A673 (cell line): ENCODE measurements around the gene PHC2. TPM values are rescaled to one million over a fixed set of nuclear protein-coding genes. Genes with fewer than 3 reads are reported as not detected.
A peak's percentile ranks its signal among the peaks of the same experiment; 100 is the strongest.

Source experiments
- BruUV-seq: library from RNA; stranded (reverse); fragments of 400-500 nt; replicated peaks from 2 replicates; lab custom pipeline; 2021; lab: Mats Ljungman, UMichigan
- CTCF ChIA-PET: fragments of 300-600 bp; sonication (Branson Sonifier 250); formaldehyde crosslinking; loops from one replicate; lab custom pipeline; 2022; ENCODE audit warnings: antibody characterized with exemption; lab: Charles Lee
- POLR2A ChIA-PET: fragments of 300-600 bp; sonication (Branson Sonifier 250); formaldehyde crosslinking; loops from one replicate; lab custom pipeline; 2022; ENCODE audit warnings: antibody characterized with exemption; ENCODE audit not compliant: low non-redundant PET; lab: Charles Lee
- DNase-seq: peaks from one replicate; pipeline ENCODE4 v3.0.0-alpha.2; 2015; ENCODE audit warnings: low spot score
- H3K27ac ChIP-seq: fragments of 200-600 bp; sonication (generic); 2 replicates; pipeline ENCODE4 v1.5.1; 2016; ENCODE audit warnings: mixed run types, low read depth, mild to moderate bottlenecking, mixed read lengths, antibody characterized with exemption, low read length; ENCODE audit not compliant: poor library complexity, severe bottlenecking
- H3K27me3 ChIP-seq: fragments of 200-600 bp; sonication (generic); replicated peaks from 2 replicates; pipeline ENCODE4 v1.6.1; 2017; ENCODE audit warnings: mixed run types, low read depth, mild to moderate bottlenecking, mixed read lengths, antibody characterized with exemption, low read length; ENCODE audit not compliant: insufficient read depth, poor library complexity
- H3K36me3 ChIP-seq: fragments of 200-600 bp; sonication (generic); 2 replicates; pipeline ENCODE4 v1.6.1; 2016; ENCODE audit warnings: mixed run types, mild to moderate bottlenecking, mixed read lengths, antibody characterized with exemption, low read length; ENCODE audit not compliant: insufficient read depth, poor library complexity, severe bottlenecking
- H3K4me1 ChIP-seq: fragments of 200-600 bp; sonication (generic); 2 replicates; pipeline ENCODE4 v1.6.1; 2017; ENCODE audit warnings: mixed run types, mild to moderate bottlenecking, mixed read lengths, antibody characterized with exemption, low read length; ENCODE audit not compliant: insufficient read depth, poor library complexity, severe bottlenecking
- H3K4me3 ChIP-seq: fragments of 200-600 bp; sonication (generic); 2 replicates; pipeline ENCODE4 v1.5.1; 2016; ENCODE audit warnings: low read depth, mixed run types, mild to moderate bottlenecking, mixed read lengths, low read length; ENCODE audit not compliant: poor library complexity, severe bottlenecking
- H3K9me3 ChIP-seq: fragments of 200-600 bp; sonication (generic); 2 replicates; pipeline ENCODE4 v1.6.1; 2016; ENCODE audit warnings: mixed run types, low read depth, mild to moderate bottlenecking, mixed read lengths, antibody characterized with exemption, low read length; ENCODE audit not compliant: poor library complexity, severe bottlenecking
- EZH2 ChIP-seq: fragments of 200-600 bp; sonication (generic); IDR thresholded peaks from 2 replicates; pipeline ENCODE4 v1.6.1; 2017; ENCODE audit warnings: borderline replicate concordance, low read depth, mild to moderate bottlenecking, mixed read lengths, antibody characterized with exemption, low read length; ENCODE audit not compliant: poor library complexity, severe bottlenecking
- intact Hi-C: fragments of 100-400 bp; cut with micrococcal nuclease; formaldehyde crosslinking; loops from one replicate; pipeline ENCODE4 v1.10.0; 2022; ENCODE audit not compliant: unreplicated experiment
- total RNA-seq: library from RNA; stranded (reverse); gene quantifications from 2 replicates; pipeline ENCODE4 v1.2.3, GENCODE V29; 2021
- TF ChIP-seq, protein P1 (sequence below): fragments of 300-800, 200-600 bp; sonication (generic); conservative IDR thresholded peaks from 2 replicates; pipeline ENCODE4 v1.5.1; 2017; ENCODE audit warnings: low read depth, mild to moderate bottlenecking, antibody characterized with exemption, low read length, moderate library complexity, mixed read lengths

The PHC2 gene
- total RNA-seq, 1 experiment from 2014 or later = 136 TPM

DNA sequence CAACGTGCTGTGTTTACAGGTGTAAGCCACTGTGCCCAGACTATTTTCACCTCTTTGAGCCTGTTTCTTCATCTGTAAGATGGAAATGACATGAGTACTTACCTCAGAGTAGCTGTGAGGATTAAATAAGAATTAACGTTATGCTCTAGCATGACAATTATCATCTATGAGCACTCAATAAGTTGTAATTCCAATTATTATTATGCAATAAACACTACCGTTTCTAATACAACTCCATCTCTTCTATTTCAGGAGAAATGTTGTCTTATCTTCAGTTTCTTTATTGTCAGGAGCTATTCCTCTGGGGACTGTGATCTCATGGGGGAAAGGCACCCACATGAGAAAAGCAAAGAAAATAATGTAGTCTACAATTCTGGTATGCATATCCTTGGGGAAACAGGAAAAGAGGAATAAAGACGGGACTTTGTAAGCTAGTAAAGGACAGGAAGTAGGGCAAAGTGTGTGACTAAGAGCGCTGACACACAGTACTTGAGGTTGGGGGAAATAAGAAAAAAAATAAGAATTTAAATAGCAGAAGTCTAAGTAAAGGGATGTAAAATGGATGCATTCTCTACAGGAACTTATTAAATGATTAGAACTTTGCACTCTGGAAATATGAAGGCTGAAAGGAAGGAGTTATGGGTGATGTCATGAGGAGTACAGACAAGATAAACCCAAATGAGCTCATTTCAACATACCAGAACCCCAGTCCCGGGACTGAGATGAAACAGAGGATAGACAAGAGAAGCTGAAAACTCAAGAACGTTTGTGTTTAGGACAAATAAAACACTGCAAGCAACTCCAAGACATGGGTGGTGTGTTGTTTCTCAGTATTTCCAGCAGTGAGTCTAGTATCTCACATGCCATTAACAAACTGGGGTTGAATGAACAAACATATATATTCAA, 9.8 kb downstream of the PHC2 start:
- H3K4me3 ChIP-seq = peak overlapping the region; percentile 9
- peak; percentile 92 for DNase-seq
- ChIA-PET POLR2A (interaction anchor here (0.7 kb wide), 2 partner anchors 8 to 71 kb away, joined by 3 to 4 read pairs; no protein-coding TSS in a partner anchor), CTCF (interaction anchor here (0.7 kb wide), 1 partner anchor 35 kb away, joined by 4 read pairs; no protein-coding TSS in a partner anchor)
- BruUV-seq = TSS peak; percentile 56
- peaks cover 37% of the 10 kb centered on the region for H3K4me1 ChIP-seq
- peaks cover 25% of the 10 kb centered on the region for H3K9me3 ChIP-seq
- peak overlapping the region; percentile 69 for H3K27ac ChIP-seq
- intact Hi-C loops = no loop called here
- peaks cover 6% of the 10 kb centered on the region for H3K36me3 ChIP-seq
- H3K27me3 ChIP-seq = no peaks in the 10 kb centered on the region
- no peak for TF ChIP-seq EZH2
- TF ChIP-seq, protein P1, sequence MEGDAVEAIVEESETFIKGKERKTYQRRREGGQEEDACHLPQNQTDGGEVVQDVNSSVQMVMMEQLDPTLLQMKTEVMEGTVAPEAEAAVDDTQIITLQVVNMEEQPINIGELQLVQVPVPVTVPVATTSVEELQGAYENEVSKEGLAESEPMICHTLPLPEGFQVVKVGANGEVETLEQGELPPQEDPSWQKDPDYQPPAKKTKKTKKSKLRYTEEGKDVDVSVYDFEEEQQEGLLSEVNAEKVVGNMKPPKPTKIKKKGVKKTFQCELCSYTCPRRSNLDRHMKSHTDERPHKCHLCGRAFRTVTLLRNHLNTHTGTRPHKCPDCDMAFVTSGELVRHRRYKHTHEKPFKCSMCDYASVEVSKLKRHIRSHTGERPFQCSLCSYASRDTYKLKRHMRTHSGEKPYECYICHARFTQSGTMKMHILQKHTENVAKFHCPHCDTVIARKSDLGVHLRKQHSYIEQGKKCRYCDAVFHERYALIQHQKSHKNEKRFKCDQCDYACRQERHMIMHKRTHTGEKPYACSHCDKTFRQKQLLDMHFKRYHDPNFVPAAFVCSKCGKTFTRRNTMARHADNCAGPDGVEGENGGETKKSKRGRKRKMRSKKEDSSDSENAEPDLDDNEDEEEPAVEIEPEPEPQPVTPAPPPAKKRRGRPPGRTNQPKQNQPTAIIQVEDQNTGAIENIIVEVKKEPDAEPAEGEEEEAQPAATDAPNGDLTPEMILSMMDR = no peak

DNA sequence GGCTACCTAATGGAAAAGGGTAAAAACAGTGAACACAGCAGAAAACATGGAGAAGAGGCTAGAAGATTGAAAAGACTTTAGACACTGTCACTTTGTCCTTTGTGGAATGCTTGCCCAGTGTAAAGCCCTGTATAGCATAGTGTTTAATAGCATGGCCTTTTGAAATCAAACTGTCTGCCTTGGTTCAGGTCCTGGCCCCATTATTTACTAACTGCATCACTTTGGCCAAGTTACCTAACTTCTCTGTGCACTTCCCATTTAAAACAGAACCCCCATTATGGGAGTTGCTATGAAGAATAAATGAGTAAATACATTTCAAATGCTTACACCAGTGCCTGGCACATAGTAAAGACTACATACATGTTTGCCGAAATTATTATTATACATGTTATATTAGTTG, 12.1 kb downstream of the PHC2 start:
- no peaks in the 10 kb centered on the region for H3K27me3 ChIP-seq
- intact Hi-C loops = no loop called here
- no TSS peak for BruUV-seq
- peaks cover 6% of the 10 kb centered on the region for H3K36me3 ChIP-seq
- no peak for DNase-seq
- H3K4me1 ChIP-seq = peaks cover 32% of the 10 kb centered on the region
- ChIA-PET POLR2A (interaction anchor here (0.7 kb wide), 1 partner anchor 76 kb away, joined by 4 read pairs; no protein-coding TSS in a partner anchor), CTCF (no interaction called here)
- TF ChIP-seq, protein P1 = no peak
- TF ChIP-seq EZH2 = no peak
- peaks cover 41% of the 10 kb centered on the region for H3K9me3 ChIP-seq
- H3K27ac ChIP-seq = no peak overlapping the region
- no peak overlapping the region for H3K4me3 ChIP-seq

DNA sequence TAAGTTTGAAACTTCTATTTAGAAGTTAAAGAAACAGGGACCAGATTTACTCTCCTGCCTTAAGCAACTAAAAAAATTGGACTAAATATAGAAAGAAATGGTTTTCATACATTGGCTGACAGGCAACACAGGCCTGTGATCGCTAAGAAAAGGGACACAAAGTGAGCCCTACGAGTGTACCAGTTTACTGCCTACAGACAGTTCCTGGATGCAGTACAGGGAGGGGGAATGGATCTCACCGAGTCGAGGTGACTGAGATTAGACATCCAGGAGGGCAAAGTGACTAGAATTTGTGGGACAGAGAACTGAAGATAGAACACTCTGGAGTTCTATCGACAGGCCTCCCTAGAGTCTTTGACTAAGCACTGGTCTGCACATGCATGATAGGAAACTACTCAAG, 16.0 kb downstream of the PHC2 start:
- CTCF ChIA-PET = no interaction called here
- Histone ChIP-seq H3K27me3 (no peaks in the 10 kb centered on the region), H3K9me3 (peaks cover 41% of the 10 kb centered on the region), H3K27ac (no peak overlapping the region), H3K4me3 (no peak overlapping the region), H3K4me1 (no peaks in the 10 kb centered on the region), H3K36me3 (peaks cover 6% of the 10 kb centered on the region)
- no peak for TF ChIP-seq EZH2
- intact Hi-C loops = no loop called here
- POLR2A ChIA-PET = no interaction called here
- BruUV-seq = no TSS peak
- DNase-seq = no peak
